Activated CD4-positive, alpha-beta T cell treated with anti-CD3 and anti-CD28 coated beads for 4 hours (primary cell): Measurements from ENCODE around the gene PROCA1.

ENCODE experiments used
- DNase-seq, 2 donors: peaks; one replicate each; pipeline ENCODE4 v3.0.0-alpha.2; 2020

Gene PROCA1

GRCh38 chr17:28706471-28707338, 5.0 kb downstream of the PROCA1 start:
- DNase-seq: no peak

- DNase-seq: no peak
Observed at GRCh38 chr17:28705728-28706334, 5.9 kb downstream of the PROCA1 start.

- DNase-seq: no peak
Observed at GRCh38 chr17:28705074-28705659, 6.5 kb downstream of the PROCA1 start.

GRCh38 chr17:28704219-28704858, 7.3 kb downstream of the PROCA1 start:
- DNase-seq: no peak

GRCh38 chr17:28703552-28704218, 8.0 kb downstream of the PROCA1 start:
- no peak for DNase-seq

- DNase-seq: no peak
Observed at GRCh38 chr17:28702752-28703150, 8.9 kb downstream of the PROCA1 start.

- DNase-seq: no peak
Observed at GRCh38 chr17:28702026-28702751, 9.5 kb downstream of the PROCA1 start.

GRCh38 chr17:28700830-28701492, 10.7 kb downstream of the PROCA1 start:
- no peak for DNase-seq

- DNase-seq: no peak
Observed at GRCh38 chr17:28700278-28700677, 11.4 kb downstream of the PROCA1 start.

- no peak for DNase-seq
Observed at GRCh38 chr17:28698253-28698941, 13.3 kb downstream of the PROCA1 start.

GRCh38 chr17:28693869-28694268, 17.8 kb downstream of the PROCA1 start:
- no peak for DNase-seq

- DNase-seq: no peak
Observed at GRCh38 chr17:28689011-28689410, 22.7 kb downstream of the PROCA1 start.

- DNase-seq: no peak
Observed at GRCh38 chr17:28688481-28688880, 23.2 kb downstream of the PROCA1 start.

GRCh38 chr17:28686296-28686695, 25.4 kb downstream of the PROCA1 start:
- DNase-seq: no peak

- no peak for DNase-seq
Observed at GRCh38 chr17:28685366-28685765, 26.3 kb downstream of the PROCA1 start.

GRCh38 chr17:28684963-28685362, 26.7 kb downstream of the PROCA1 start:
- DNase-seq: no peak

- DNase-seq: no peak
Observed at GRCh38 chr17:28682655-28683054, 29.0 kb downstream of the PROCA1 start.

- DNase-seq: no peak
Observed at GRCh38 chr17:28675980-28676379, 35.7 kb downstream of the PROCA1 start.

GRCh38 chr17:28675490-28675889, 36.2 kb downstream of the PROCA1 start:
- no peak for DNase-seq

GRCh38 chr17:28669918-28670317, 41.8 kb downstream of the PROCA1 start:
- DNase-seq: no peak

GRCh38 chr17:28667870-28668269, 43.8 kb downstream of the PROCA1 start:
- no peak for DNase-seq
